Measurements from ENCODE around the gene MCM9.

DNA sequence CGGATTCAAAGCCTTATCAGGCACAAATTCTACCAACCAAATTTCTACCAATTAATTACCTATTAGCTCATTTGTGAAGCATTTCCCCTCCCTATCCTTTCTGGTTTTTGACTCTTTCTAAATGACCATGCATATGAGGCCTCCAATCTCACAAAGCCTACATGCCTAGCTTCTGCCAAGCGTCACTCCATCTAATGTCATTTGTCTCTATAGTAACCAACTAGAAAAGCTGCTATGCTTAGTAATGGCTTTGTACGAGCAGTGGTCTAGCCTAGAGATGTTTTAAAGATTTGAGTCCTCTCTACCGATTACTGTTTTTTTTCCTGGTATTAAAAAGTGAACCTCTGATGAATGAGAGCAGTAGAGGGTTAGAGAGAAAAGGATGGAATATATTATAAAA, 45.8 kb downstream of the MCM9 start:
- TF ChIP-seq, protein P1, sequence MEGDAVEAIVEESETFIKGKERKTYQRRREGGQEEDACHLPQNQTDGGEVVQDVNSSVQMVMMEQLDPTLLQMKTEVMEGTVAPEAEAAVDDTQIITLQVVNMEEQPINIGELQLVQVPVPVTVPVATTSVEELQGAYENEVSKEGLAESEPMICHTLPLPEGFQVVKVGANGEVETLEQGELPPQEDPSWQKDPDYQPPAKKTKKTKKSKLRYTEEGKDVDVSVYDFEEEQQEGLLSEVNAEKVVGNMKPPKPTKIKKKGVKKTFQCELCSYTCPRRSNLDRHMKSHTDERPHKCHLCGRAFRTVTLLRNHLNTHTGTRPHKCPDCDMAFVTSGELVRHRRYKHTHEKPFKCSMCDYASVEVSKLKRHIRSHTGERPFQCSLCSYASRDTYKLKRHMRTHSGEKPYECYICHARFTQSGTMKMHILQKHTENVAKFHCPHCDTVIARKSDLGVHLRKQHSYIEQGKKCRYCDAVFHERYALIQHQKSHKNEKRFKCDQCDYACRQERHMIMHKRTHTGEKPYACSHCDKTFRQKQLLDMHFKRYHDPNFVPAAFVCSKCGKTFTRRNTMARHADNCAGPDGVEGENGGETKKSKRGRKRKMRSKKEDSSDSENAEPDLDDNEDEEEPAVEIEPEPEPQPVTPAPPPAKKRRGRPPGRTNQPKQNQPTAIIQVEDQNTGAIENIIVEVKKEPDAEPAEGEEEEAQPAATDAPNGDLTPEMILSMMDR (IDR thresholded peaks at IDR 0.05), result no peak
- no peak for TF ChIP-seq POLR2A (IDR thresholded peaks at IDR 0.05)

Measured in adrenal gland (tissue), 5 donors.